ENCODE results near the gene OR6C65.
"Not testable (repeated sequence)": the region's sequence is repeated elsewhere in the genome, so short reads cannot be mapped to it uniquely, and the experiment has no call there.

OR6C65 gene

DNA sequence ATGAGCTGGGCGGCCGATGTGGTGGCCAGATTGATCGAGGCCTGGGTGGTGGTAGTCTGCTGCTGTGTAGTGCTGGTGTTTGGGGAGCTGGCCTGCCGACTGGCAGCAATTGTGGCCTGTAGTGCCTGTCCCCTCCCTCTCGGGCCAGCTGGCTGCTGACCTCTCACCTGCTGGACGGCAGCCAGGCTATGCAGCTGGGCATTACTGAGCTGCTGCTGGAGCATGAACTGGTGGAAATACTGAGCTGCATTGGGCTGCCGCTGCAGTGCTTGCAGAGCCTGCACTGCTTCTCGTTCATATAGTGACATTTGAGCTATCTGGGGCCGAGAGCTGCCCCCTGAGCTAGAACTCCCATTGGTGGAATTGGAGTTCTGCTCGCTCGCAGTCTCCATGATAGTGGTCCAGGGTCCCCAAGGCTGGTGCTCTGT is 14.1 kb downstream of the OR6C65 start:
- not testable (repeated sequence) for H3K4me1 ChIP-seq (ENCODE audit: control insufficient read depth, insufficient read depth, low read length); H3K9ac ChIP-seq (ENCODE audit: low read length); H3K27me3 ChIP-seq (ENCODE audit: control insufficient read depth, insufficient read depth, low read length); H3K9me3 ChIP-seq (ENCODE audit: control insufficient read depth, low read length); H3K36me3 ChIP-seq (ENCODE audit: control insufficient read depth, insufficient read depth, low read length); H3K4me3 ChIP-seq (ENCODE audit: low read length)

DNA sequence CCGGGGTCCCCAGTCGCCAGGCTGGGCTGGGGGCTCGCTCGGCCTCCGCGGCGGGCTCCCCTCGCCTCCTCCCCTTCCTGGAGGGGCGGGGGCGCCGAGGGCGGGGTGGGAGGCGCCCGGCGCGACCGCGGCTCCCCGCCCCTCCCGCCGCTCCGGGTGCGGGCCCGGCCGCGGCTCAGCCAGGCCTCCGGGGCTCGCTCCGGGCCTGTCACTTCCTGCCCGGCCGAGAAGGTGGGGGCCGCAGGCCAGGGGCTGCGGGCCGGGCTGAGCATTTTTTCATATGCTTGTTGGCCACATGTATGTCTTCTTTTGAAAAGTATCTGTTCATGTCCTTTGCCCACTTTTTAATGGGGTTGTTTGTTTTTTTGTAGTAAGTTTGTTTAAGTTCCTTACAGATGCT is 14.6 kb downstream of the OR6C65 start:
- not testable (repeated sequence) for H3K27me3 ChIP-seq (ENCODE audit: control insufficient read depth, insufficient read depth, low read length); H3K9ac ChIP-seq (ENCODE audit: low read length); H3K36me3 ChIP-seq (ENCODE audit: control insufficient read depth, insufficient read depth, low read length); H3K9me3 ChIP-seq (ENCODE audit: control insufficient read depth, low read length); H3K4me1 ChIP-seq (ENCODE audit: control insufficient read depth, insufficient read depth, low read length); H3K4me3 ChIP-seq (ENCODE audit: low read length)

DNA sequence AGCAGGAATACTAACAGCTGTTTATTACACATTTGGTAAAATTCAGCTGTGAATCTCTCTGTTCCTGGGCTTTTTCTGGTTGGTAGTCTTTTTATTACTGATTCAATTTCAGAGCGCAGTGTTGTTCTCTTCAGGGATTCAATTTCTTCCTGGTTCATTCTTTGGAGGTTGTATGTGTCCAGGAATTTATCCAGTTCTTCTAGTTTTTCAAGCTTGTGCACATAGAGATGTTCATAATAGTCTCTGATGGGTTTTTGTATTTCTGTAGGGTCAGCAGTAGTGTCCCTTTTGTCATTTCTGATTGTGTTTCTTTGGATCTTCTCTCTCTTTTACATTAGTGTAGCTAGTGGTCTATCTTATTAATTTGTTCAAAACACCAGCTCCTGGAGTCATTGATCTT is 16.6 kb downstream of the OR6C65 start:
- Histone ChIP-seq H3K4me1 (ENCODE audit: control insufficient read depth, insufficient read depth, low read length) (no peaks in the 10 kb centered on the region), H3K27me3 (ENCODE audit: control insufficient read depth, insufficient read depth, low read length) (no peaks in the 10 kb centered on the region), H3K4me3 (ENCODE audit: low read length) (no peak overlapping the region), H3K9ac (ENCODE audit: low read length) (no peak overlapping the region), H3K9me3 (ENCODE audit: control insufficient read depth, low read length) (no peaks in the 10 kb centered on the region), H3K36me3 (ENCODE audit: control insufficient read depth, insufficient read depth, low read length) (no peaks in the 10 kb centered on the region)

DNA sequence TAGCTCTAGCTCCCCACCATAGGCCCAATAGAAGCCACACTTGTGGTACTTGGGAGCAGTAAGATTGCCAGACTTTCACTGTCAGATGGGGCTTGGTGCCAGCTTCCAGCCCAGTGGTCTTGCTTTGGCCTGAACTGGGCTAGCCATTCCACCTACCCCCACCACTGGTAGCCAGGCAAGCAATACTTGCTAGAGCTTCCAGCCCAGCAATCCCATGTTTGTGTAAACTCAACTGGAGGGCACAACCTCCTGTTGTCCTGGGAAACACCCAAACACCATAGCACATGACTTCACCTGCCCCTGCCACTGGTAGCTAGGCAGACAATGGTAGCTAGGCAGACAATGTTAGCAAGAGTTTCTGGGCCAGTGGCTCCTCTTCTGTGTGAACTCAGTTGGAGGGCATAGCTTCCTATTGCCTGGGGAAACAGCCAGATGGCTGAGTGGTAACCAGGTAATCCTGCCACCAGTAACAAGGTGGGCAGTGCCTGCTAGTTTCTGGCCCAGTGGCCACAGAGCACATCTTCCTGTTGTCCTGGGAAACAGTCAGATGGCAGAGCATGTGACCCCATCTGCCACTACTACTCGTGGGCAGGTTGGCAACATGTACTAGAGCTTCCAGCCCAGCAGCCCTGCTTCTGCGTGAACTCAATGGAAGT is 20.1 kb downstream of the OR6C65 start:
- Histone ChIP-seq H3K9ac (ENCODE audit: low read length) (no peak overlapping the region), H3K9me3 (ENCODE audit: control insufficient read depth, low read length) (no peaks in the 10 kb centered on the region), H3K27me3 (ENCODE audit: control insufficient read depth, insufficient read depth, low read length) (no peaks in the 10 kb centered on the region), H3K4me3 (ENCODE audit: low read length) (no peak overlapping the region), H3K36me3 (ENCODE audit: control insufficient read depth, insufficient read depth, low read length) (no peaks in the 10 kb centered on the region), H3K4me1 (ENCODE audit: control insufficient read depth, insufficient read depth, low read length) (no peaks in the 10 kb centered on the region)

DNA sequence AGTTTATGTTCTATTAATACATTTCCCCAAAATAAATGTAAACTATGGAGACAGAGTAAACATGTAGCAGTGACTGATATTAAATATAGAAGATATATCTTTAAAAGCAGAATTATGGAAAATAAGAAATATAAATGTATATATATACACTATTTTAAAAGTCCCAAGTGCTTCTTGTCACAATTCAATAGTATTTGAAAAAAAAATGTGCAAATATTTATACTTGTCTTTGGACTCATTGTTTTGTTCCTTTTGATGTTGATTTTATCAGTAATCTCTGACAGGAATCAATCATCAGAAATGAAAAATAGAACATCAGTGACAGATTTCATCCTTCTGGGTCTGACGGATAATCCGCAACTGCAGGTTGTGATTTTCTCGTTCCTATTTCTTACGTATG is 25.6 kb downstream of the OR6C65 start, which contains the start of gene OR6C76:
Gene OR6C76, plus strand, starts transcription at position 301 of the 400 bp plus-strand sequence. Its CDS starts 0 bp downstream, at position 301.
- Histone ChIP-seq H3K9ac (ENCODE audit: low read length) (no peak within 1 kb of the TSS), H3K4me3 (ENCODE audit: low read length) (no peak within 1 kb of the TSS), H3K4me1 (ENCODE audit: control insufficient read depth, insufficient read depth, low read length) (no peaks in the 10 kb centered on the region), H3K27me3 (ENCODE audit: control insufficient read depth, insufficient read depth, low read length) (no peaks in the 10 kb centered on the region), H3K9me3 (ENCODE audit: control insufficient read depth, low read length) (no peaks in the 10 kb centered on the region), H3K36me3 (ENCODE audit: control insufficient read depth, insufficient read depth, low read length) (no peaks in the 10 kb centered on the region)

DNA sequence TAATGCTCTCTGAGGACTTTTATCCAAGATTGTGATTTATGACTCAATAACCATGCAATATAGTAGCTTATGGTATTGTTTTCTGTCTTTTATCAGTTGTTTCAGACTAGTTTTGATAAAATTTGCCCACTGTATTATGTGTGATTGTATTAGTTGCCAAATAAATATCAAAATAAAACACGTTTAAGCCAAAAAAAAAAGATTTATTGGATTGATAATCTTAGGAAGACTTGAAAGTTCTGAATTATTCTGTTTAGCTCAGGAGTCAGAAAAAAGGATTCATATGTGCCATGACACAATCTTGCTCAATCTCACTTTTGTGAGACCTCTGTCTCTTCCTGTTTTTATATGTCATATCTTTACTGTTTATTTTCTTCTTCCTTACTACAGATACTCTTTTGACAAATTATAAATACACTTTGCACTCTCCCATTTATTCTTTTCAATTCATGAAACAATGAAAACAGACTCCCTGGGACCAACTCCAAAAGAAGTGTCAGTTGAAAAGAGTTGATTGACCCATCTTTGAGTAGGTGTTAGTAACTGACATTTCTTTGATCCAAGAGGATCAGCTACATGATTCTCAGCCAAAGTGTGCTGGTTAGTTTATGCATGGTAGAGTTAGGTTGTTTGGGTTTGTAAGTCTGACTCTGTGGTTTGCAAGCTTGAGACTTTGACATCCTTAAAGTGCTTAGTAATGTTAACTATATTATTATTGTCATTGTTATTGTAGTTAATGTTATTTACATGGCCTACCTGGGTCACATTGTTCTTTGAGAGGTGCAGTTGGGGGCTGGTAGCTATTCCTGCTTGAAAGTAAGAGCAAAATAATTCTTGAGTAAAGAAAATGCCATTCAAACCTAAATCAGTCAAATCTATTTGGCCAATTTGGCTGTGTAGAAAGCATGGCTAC is 28.3 kb downstream of the OR6C65 start:
- H3K4me1 ChIP-seq (ENCODE audit: control insufficient read depth, insufficient read depth, low read length): no peaks in the 10 kb centered on the region
- no peaks in the 10 kb centered on the region for H3K27me3 ChIP-seq (ENCODE audit: control insufficient read depth, insufficient read depth, low read length)
- H3K9ac ChIP-seq (ENCODE audit: low read length): no peak overlapping the region
- no peaks in the 10 kb centered on the region for H3K9me3 ChIP-seq (ENCODE audit: control insufficient read depth, low read length)
- no peaks in the 10 kb centered on the region for H3K36me3 ChIP-seq (ENCODE audit: control insufficient read depth, insufficient read depth, low read length)
- H3K4me3 ChIP-seq (ENCODE audit: low read length): no peak overlapping the region

DNA sequence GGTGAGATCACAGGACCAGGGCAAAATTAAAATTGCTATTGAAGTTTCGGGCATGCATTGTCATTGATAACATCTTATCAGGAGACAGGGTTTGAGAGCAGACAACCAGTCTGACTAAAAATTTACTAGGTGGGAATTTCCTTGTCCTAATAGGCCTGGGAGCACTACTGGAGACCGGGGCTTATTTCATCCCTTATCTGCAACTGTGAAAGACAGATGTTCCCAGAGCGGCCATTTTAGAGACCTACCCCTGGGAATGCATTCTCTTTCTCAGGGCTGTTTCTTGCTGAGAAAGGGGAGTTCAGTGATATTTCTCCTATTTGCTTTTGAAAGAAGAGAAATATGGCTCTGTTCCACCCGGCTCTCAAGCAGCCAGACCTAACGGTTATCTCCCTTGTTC is 40.9 kb downstream of the OR6C65 start:
- not testable (repeated sequence) for H3K9ac ChIP-seq (ENCODE audit: low read length); H3K36me3 ChIP-seq (ENCODE audit: control insufficient read depth, insufficient read depth, low read length); H3K9me3 ChIP-seq (ENCODE audit: control insufficient read depth, low read length); H3K4me1 ChIP-seq (ENCODE audit: control insufficient read depth, insufficient read depth, low read length); H3K27me3 ChIP-seq (ENCODE audit: control insufficient read depth, insufficient read depth, low read length); H3K4me3 ChIP-seq (ENCODE audit: low read length)

DNA sequence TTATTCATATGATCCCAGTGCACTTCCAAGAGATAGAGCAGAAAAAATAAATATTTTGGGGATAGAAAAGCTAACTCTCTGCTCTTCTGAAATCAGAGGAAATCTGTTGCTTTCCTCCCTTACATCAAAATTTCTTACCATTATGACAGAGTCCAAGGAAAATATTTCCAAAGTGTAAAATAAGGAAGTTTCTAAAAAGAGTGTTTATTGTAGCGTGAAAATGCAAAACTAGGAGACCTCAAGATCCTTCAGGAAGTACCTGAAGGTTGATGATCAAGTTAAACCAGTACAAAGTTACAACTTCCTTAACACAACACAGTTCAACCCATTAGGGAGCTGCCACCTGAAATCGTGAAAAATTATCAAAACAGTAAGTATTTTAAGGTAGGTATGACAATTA is 43.4 kb downstream of the OR6C65 start, which contains the start of gene OR6C2:
Gene OR6C2, plus strand, starts transcription at position 301 of the 400 bp plus-strand sequence. CDS start 8,138 bp downstream, outside the sequence.
- no peaks in the 10 kb centered on the region for H3K27me3 ChIP-seq (ENCODE audit: control insufficient read depth, insufficient read depth, low read length)
- no peaks in the 10 kb centered on the region for H3K9me3 ChIP-seq (ENCODE audit: control insufficient read depth, low read length)
- no peak within 1 kb of the TSS for H3K4me3 ChIP-seq (ENCODE audit: low read length)
- no peaks in the 10 kb centered on the region for H3K4me1 ChIP-seq (ENCODE audit: control insufficient read depth, insufficient read depth, low read length)
- H3K9ac ChIP-seq (ENCODE audit: low read length): no peak within 1 kb of the TSS
- no peaks in the 10 kb centered on the region for H3K36me3 ChIP-seq (ENCODE audit: control insufficient read depth, insufficient read depth, low read length)

DNA sequence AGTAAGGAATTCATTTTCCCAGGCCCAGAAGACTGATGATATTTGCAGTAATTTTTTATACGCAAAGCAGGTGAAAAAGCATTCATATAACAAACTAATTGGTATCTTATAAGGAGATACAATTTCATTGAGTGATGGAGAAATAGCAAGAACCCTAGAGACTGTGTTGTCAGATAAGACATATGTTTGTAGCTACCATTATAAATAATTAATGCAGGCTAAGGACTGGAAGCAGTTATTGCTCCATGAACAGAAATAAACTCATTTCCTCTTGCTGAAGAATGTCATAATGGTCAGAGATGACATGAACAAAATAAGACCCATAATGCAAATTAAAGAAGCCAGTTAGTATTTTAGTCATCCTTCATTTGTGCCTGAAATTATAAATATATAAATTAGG is 45.0 kb downstream of the OR6C65 start:
- Histone ChIP-seq H3K9me3 (ENCODE audit: control insufficient read depth, low read length) (no peaks in the 10 kb centered on the region), H3K36me3 (ENCODE audit: control insufficient read depth, insufficient read depth, low read length) (no peaks in the 10 kb centered on the region), H3K9ac (ENCODE audit: low read length) (no peak overlapping the region), H3K4me3 (ENCODE audit: low read length) (no peak overlapping the region), H3K4me1 (ENCODE audit: control insufficient read depth, insufficient read depth, low read length) (no peaks in the 10 kb centered on the region), H3K27me3 (ENCODE audit: control insufficient read depth, insufficient read depth, low read length) (no peaks in the 10 kb centered on the region)

DNA sequence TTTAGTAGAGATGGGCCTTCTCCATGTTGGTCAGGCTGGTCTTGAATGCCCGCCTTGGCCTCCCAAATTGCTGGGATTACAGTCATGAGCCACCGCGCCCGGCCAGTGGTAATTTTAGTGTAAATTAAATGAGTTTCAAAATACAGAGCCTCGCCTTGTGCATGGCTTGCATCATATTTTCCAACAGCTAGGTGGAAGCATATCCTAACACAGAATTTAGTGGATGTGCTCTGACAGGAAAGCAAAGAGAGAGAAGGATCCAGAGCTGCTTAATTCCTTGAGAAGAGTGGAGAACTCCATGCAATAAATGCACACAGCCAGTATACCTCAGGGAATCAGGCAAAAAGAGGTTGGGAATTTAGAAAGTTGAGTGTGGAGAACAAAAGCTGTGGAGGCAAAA is 46.0 kb downstream of the OR6C65 start:
- Histone ChIP-seq H3K27me3 (ENCODE audit: control insufficient read depth, insufficient read depth, low read length) (no peaks in the 10 kb centered on the region), H3K36me3 (ENCODE audit: control insufficient read depth, insufficient read depth, low read length) (no peaks in the 10 kb centered on the region), H3K4me1 (ENCODE audit: control insufficient read depth, insufficient read depth, low read length) (no peaks in the 10 kb centered on the region), H3K4me3 (ENCODE audit: low read length) (no peak overlapping the region), H3K9me3 (ENCODE audit: control insufficient read depth, low read length) (no peaks in the 10 kb centered on the region), H3K9ac (ENCODE audit: low read length) (no peak overlapping the region)

DNA sequence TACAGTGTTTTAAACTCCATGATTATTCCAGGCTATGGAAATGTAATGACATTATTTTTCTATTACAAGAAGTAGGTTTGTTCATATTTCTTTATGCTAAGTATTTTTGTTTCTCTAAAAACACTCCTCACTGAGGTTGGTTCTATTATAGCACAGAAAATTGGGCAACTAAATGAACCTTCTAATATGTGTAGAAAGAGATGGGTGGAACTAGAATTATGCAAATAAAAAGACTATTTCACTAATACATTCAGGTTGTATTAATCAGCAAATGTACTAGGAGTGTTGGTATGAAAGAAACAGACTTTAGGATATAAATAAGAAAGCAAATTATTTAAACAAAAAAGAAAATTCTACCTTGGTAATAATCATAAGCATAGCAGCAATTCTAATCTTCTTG is 48.5 kb downstream of the OR6C65 start:
- Histone ChIP-seq H3K36me3 (ENCODE audit: control insufficient read depth, insufficient read depth, low read length) (no peaks in the 10 kb centered on the region), H3K9me3 (ENCODE audit: control insufficient read depth, low read length) (no peaks in the 10 kb centered on the region), H3K27me3 (ENCODE audit: control insufficient read depth, insufficient read depth, low read length) (no peaks in the 10 kb centered on the region), H3K9ac (ENCODE audit: low read length) (no peak overlapping the region), H3K4me3 (ENCODE audit: low read length) (no peak overlapping the region), H3K4me1 (ENCODE audit: control insufficient read depth, insufficient read depth, low read length) (no peaks in the 10 kb centered on the region)

Data from mucosa of stomach (tissue), 1 donor.